SK-N-SH treated with all-trans-retinoic acid at 6 μM for 48 hours (cell line): ENCODE data around the gene ZSWIM7.

Experiments
- ATAC-seq: fragments of 200-7000 bp; cut with Tn5 transposase; 3 replicates; pipeline ENCODE4 v1.9.1; 2020; ENCODE audit warnings: mild to moderate bottlenecking, moderate library complexity
- ARNTL ChIP-seq: fragments of 450-650 bp; formaldehyde crosslinking; IDR thresholded peaks from 2 replicates; pipeline ENCODE4 v1.5.0; 2020; ENCODE audit warnings: low read depth, mild to moderate bottlenecking, moderate library complexity, borderline replicate concordance
- BACH2 ChIP-seq: fragments of 250-450 bp; sonication (Bioruptor Pico); IDR thresholded peaks from 2 replicates; pipeline ENCODE4 v1.9.0; 2021; ENCODE audit warnings: mild to moderate bottlenecking, borderline replicate concordance
- CSDC2 ChIP-seq: fragments of 250-450 bp; sonication (Bioruptor Pico); IDR thresholded peaks from 2 replicates; pipeline ENCODE4 v1.5.0; 2020; ENCODE audit warnings: mild to moderate bottlenecking, moderate library complexity
- CSRNP3 ChIP-seq: fragments of 250-450 bp; sonication (Bioruptor Pico); IDR thresholded peaks from 2 replicates; pipeline ENCODE4 v1.5.1; 2021; ENCODE audit warnings: mild to moderate bottlenecking, moderate library complexity
- ESRRG ChIP-seq: fragments of 250-450 bp; sonication (Bioruptor Pico); IDR thresholded peaks from 2 replicates; pipeline ENCODE4 v1.6.1; 2021; ENCODE audit warnings: mild to moderate bottlenecking
- GLIS3 ChIP-seq: fragments of 250-450 bp; sonication (Bioruptor Pico); IDR thresholded peaks from 2 replicates; pipeline ENCODE4 v1.5.0; 2020; ENCODE audit warnings: mild to moderate bottlenecking, moderate library complexity
- ISL1 ChIP-seq: fragments of 250-450 bp; sonication (Bioruptor Pico); IDR thresholded peaks from 2 replicates; pipeline ENCODE4 v2.1.2; 2022; ENCODE audit warnings: mild to moderate bottlenecking, moderate library complexity
- OSR1 ChIP-seq: fragments of 250-450 bp; sonication (Bioruptor Pico); IDR thresholded peaks from 2 replicates; pipeline ENCODE4 v1.8.0; 2022; ENCODE audit warnings: moderate library complexity, mild to moderate bottlenecking, inconsistent platforms
- PATZ1 ChIP-seq: fragments of 250-450 bp; sonication (Bioruptor Pico); IDR thresholded peaks from 2 replicates; pipeline ENCODE4 v1.8.0; 2020; ENCODE audit warnings: mild to moderate bottlenecking, moderate library complexity, borderline replicate concordance
- POU6F1 ChIP-seq: fragments of 250-450 bp; sonication (Bioruptor Pico); IDR thresholded peaks from 2 replicates; pipeline ENCODE4 v1.8.0; 2021; ENCODE audit warnings: low read depth, mild to moderate bottlenecking, moderate library complexity, borderline replicate concordance
- PPARA ChIP-seq: fragments of 250-450 bp; sonication (Bioruptor Pico); IDR thresholded peaks from 2 replicates; pipeline ENCODE4 v1.5.0; 2020; ENCODE audit warnings: mild to moderate bottlenecking, borderline replicate concordance
- RARB ChIP-seq: fragments of 250-450 bp; sonication (Bioruptor Pico); IDR thresholded peaks from 2 replicates; pipeline ENCODE4 v1.8.0; 2021; ENCODE audit warnings: mild to moderate bottlenecking, moderate library complexity
- TCF4 ChIP-seq: fragments of 250-450 bp; sonication (Bioruptor Pico); IDR thresholded peaks from 2 replicates; pipeline ENCODE4 v1.8.0; 2021; ENCODE audit warnings: mild to moderate bottlenecking, moderate library complexity, borderline replicate concordance
- TOX ChIP-seq: fragments of 250-450 bp; sonication (Bioruptor Pico); IDR thresholded peaks from 2 replicates; pipeline ENCODE4 v1.8.0; 2021; ENCODE audit warnings: mild to moderate bottlenecking, moderate library complexity, borderline replicate concordance
- ZC3H10 ChIP-seq: fragments of 250-450 bp; sonication (Bioruptor Pico); IDR thresholded peaks from 2 replicates; pipeline ENCODE4 v1.5.1; 2021; ENCODE audit warnings: mild to moderate bottlenecking, moderate library complexity
- ZFP3 ChIP-seq: fragments of 250-450 bp; sonication (Bioruptor Pico); IDR thresholded peaks from 2 replicates; pipeline ENCODE4 v1.5.0; 2020; ENCODE audit warnings: mild to moderate bottlenecking, moderate library complexity
- ZFP30 ChIP-seq: fragments of 450-650 bp; formaldehyde crosslinking; IDR thresholded peaks from 2 replicates; pipeline ENCODE4 v1.5.0; 2022; ENCODE audit warnings: mild to moderate bottlenecking, moderate library complexity
- ZNF565 ChIP-seq: fragments of 450-650 bp; formaldehyde crosslinking; conservative IDR thresholded peaks from 2 replicates; pipeline ENCODE4 v1.5.0; 2020; ENCODE audit warnings: low read depth, mild to moderate bottlenecking, moderate library complexity
- ZNF70 ChIP-seq: fragments of 450-650 bp; formaldehyde crosslinking; IDR thresholded peaks from 2 replicates; pipeline ENCODE4 v1.5.0; 2020; ENCODE audit warnings: mild to moderate bottlenecking, moderate library complexity
- TF ChIP-seq, protein P1 (sequence below): fragments of 250-450 bp; sonication (Bioruptor Pico); IDR thresholded peaks from 2 replicates; pipeline ENCODE4 v1.5.0; 2020; ENCODE audit warnings: mild to moderate bottlenecking, moderate library complexity
- TF ChIP-seq, protein P2 (sequence below): fragments of 250-450 bp; sonication (Bioruptor Pico); IDR thresholded peaks from 2 replicates; pipeline ENCODE4 v1.5.1; 2020; ENCODE audit warnings: low read depth, mild to moderate bottlenecking, moderate library complexity

Gene ZSWIM7

DNA sequence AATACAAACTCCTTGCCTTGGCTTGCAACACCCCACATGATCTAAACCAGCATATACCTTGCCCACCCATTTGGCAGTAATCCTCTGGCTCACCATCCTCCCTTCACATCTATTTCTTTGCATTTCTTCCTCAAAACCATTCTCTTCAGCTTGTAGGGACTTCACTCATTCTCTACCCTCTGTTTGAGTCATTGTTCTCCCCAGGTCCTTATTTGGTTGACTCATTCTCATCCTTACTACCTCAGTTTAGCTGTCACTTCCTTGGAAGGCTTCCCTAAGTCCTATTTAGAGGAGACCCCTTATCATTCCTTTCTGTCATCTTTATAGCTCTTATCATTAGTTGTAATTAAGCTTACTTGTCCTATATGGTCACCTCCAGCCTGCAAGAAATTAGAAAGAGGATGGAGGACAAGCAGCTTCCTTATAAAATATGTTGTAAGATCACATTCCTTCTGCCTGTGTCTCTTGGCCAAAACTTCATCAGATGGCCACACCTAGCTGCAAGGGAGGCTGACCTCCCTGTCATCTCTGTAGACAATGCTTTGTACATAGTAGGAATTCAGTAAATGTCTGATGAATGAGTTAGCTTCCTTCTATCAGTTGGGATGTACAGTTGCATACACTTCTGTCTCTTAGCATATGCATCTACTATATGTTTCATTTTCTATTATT is 1.9 kb upstream of the ZSWIM7 start (continued):
- TF ChIP-seq ZFP30 (CRISPR knock-in tag) = no peak
- TF ChIP-seq, all 23 proteins: peak for 0

DNA sequence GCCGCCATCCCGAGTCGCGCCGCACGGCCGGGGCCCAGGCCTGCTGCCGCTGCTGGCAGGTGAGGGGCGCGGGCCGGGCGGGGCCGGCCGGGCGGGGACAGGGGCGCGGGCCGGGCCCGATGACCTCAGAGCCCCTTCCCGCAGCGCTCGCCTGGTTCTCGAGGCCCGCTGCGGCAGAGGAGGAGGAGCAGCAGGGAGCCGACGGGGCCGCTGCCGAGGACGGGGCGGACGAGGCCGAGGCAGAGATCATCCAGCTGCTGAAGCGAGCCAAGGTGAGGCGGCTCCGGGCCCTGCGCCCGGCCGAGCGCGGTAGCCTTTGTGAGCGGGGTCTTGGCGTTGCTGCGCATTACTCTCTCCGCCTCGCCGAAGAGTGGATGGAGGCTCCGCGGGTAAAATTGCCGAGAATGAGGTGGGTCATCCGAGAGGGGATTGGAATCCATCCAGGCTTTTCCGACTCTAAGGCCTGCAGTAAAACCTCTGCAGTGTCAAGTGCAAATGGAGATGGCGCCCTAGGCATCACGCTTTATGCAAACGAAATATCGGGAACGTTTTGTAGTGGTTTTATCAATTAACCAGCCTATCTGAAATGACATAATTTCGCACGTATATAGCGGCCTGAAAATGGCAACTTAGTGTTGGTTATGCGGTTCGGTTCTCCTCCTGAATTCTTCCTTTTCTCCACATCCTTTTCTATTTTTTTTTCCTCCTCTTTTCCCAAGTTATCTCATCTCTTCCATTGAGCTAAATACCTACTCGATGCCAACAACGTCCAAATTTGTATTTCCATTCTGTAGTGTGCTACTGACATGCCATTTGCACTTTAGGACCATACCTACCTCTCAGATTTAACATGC is 697 bp upstream of the ZSWIM7 start:
- ATAC-seq = peak; percentile 8
- no peak for TF ChIP-seq OSR1 (CRISPR knock-in tag)
- no peak for TF ChIP-seq BACH2 (CRISPR knock-in tag)
- TF ChIP-seq, protein P1, sequence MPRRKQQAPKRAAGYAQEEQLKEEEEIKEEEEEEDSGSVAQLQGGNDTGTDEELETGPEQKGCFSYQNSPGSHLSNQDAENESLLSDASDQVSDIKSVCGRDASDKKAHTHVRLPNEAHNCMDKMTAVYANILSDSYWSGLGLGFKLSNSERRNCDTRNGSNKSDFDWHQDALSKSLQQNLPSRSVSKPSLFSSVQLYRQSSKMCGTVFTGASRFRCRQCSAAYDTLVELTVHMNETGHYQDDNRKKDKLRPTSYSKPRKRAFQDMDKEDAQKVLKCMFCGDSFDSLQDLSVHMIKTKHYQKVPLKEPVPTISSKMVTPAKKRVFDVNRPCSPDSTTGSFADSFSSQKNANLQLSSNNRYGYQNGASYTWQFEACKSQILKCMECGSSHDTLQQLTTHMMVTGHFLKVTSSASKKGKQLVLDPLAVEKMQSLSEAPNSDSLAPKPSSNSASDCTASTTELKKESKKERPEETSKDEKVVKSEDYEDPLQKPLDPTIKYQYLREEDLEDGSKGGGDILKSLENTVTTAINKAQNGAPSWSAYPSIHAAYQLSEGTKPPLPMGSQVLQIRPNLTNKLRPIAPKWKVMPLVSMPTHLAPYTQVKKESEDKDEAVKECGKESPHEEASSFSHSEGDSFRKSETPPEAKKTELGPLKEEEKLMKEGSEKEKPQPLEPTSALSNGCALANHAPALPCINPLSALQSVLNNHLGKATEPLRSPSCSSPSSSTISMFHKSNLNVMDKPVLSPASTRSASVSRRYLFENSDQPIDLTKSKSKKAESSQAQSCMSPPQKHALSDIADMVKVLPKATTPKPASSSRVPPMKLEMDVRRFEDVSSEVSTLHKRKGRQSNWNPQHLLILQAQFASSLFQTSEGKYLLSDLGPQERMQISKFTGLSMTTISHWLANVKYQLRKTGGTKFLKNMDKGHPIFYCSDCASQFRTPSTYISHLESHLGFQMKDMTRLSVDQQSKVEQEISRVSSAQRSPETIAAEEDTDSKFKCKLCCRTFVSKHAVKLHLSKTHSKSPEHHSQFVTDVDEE (CRISPR knock-in tag) = no peak

DNA sequence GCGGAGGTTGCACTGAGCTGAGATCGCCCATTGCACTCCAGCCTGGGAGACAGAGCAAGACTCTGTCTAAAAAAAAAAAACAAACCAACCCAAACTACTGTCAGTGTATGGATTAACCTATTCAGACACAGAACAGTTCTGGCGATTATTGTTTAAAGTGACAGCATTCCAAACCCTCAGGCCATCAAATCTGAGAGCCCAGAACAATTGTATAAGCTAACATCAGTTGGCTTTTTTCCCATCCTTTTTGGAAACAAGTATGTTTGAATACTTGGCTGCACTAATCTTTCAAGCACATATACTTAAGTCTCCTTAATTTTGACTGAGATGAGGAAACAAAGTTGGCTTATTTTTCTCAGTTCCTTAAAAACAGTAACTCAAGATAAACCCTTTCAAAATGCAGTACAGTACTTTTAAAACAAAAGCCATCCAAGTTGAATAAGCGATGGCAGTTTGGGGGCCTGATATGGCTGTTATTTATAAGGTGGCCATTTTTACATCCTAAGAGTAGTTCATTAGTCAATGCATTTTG is 1.4 kb downstream of the ZSWIM7 start:
- no peak for ATAC-seq
- TF ChIP-seq TOX (CRISPR knock-in tag) (no peak), RARB (CRISPR knock-in tag) (no peak), ZNF70 (CRISPR knock-in tag) (no peak), PATZ1 (CRISPR knock-in tag) (no peak), GLIS3 (no peak), POU6F1 (CRISPR knock-in tag) (no peak), ESRRG (CRISPR knock-in tag) (no peak), TCF4 (no peak), ARNTL (CRISPR knock-in tag) (no peak), ZNF565 (CRISPR knock-in tag) (no peak), ZFP3 (CRISPR knock-in tag) (no peak), ISL1 (CRISPR knock-in tag) (no peak), CSRNP3 (no peak), ZC3H10 (CRISPR knock-in tag) (no peak), CSDC2 (CRISPR knock-in tag) (no peak), PPARA (CRISPR knock-in tag) (no peak), BACH2 (CRISPR knock-in tag) (no peak)
- TF ChIP-seq, protein P2, sequence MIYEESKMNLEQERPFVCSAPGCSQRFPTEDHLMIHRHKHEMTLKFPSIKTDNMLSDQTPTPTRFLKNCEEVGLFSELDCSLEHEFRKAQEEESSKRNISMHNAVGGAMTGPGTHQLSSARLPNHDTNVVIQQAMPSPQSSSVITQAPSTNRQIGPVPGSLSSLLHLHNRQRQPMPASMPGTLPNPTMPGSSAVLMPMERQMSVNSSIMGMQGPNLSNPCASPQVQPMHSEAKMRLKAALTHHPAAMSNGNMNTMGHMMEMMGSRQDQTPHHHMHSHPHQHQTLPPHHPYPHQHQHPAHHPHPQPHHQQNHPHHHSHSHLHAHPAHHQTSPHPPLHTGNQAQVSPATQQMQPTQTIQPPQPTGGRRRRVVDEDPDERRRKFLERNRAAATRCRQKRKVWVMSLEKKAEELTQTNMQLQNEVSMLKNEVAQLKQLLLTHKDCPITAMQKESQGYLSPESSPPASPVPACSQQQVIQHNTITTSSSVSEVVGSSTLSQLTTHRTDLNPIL (CRISPR knock-in tag) = no peak
- TF ChIP-seq, protein P1 (CRISPR knock-in tag) = no peak
